ENCODE results near the gene CCDC171.

- TF ChIP-seq POLR2A (IDR thresholded peaks at IDR 0.05; ENCODE audit: low read depth, low read length) (no peak), POLR2AphosphoS5 (IDR thresholded peaks at IDR 0.05; ENCODE audit: low read depth, low read length) (no peak)
Observed at GRCh38 chr9:15966471-15966870, 413.6 kb downstream of the CCDC171 start.
